Amniotic epithelial cell (primary cell): ENCODE measurements around the gene MARCKSL1.
"Not testable (repeated sequence)": the region's sequence is repeated elsewhere in the genome, so short reads cannot be mapped to it uniquely, and the experiment has no call there.

Experiments
- DNase-seq: peaks from one replicate; pipeline ENCODE4 v3.0.0-alpha.2; 2010; ENCODE audit warnings: low read depth

The MARCKSL1 gene

DNA sequence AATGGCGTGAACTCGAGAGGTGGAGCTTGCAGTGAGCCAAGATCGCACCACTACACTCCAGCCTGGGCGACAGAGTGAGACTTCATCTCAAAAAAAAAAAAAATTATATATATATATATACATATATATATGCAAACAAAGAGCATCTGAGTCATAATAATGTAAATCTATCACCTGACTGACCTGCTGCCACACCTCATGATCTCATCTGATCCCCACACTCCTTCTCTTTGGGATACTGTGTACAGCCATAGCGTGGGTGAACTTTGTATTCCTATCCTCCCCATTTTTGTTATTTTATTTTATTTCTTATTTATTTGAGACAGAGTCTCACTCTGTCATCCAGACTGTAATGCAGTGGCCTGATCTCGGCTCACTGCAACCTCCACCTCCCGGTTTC is 46.8 kb downstream of the MARCKSL1 start:
- no peak for DNase-seq

DNA sequence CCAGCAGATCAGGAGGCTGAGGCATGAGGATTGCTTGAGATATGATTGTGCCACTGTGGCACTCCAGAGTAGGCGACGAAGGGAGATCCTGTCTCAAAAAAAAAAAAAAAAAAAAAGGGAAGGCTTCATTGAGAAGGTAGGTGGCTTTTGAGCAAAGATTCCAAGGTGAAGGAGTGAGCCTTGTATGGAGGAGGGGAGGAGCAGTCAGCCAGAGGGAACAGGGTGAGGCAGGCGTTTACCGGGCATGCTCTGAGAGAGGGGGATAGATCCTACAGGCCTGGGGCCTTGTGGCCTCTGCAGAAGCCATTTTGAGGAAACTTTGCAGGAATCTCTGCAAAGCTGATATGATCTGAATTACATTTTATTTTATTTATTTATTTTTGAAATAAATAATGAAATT is 49.3 kb downstream of the MARCKSL1 start:
- no peak for DNase-seq

DNA sequence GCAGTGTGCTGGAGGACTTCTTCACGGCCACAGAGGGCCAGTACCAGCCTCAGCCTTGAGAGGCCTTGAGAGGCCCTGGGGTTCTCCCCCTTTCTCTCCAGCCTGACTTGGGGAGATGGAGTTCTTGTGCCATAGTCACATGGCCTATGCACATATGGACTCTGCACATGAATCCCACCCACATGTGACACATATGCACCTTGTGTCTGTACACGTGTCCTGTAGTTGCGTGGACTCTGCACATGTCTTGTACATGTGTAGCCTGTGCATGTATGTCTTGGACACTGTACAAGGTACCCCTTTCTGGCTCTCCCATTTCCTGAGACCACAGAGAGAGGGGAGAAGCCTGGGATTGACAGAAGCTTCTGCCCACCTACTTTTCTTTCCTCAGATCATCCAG is 50.4 kb downstream of the MARCKSL1 start:
- DNase-seq = no peak

DNA sequence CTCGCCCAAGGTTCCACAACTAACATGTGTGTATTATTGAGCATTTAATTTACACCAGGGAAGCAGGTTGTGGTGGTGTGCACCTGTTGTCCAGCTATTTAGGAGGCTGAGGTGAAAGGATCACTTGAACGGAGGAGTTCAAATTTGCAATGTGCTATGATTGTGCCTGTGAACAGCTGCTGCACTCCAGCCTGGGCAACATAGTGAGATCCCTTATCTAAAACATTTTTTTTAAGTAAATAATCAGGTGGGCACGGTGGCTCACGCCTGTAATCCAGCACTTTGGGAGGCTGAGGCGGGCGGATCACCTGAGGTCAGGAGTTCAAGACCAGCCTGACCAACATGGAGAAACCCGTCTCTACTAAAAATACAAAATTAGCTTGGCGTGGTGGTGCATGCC is 51.3 kb downstream of the MARCKSL1 start:
- DNase-seq = not testable (repeated sequence)
